H1 (cell line): Measurements from ENCODE around the gene OPN1MW3.
"Not testable (repeated sequence)": the region's sequence is repeated elsewhere in the genome, so short reads cannot be mapped to it uniquely, and the experiment has no call there.

ENCODE experiments used
- RNF2 ChIP-seq: fragments of 200-900, 300-1000 bp; sonication (generic); IDR thresholded peaks from 2 replicates; pipeline ENCODE4 v1.7.1; 2016; ENCODE audit warnings: borderline replicate concordance, low read depth, mild to moderate bottlenecking, antibody characterized with exemption, low read length; ENCODE audit not compliant: poor library complexity, severe bottlenecking; ENCODE audit errors: missing control alignments
- RXRA ChIP-seq: IDR thresholded peaks from 2 replicates; pipeline ENCODE4 v1.6.1; 2011; ENCODE audit warnings: low read depth, mild to moderate bottlenecking, low read length, moderate library complexity; ENCODE audit not compliant: insufficient read depth
- SP2 ChIP-seq: IDR thresholded peaks from 2 replicates; pipeline ENCODE4 v1.6.1; 2012; ENCODE audit warnings: mild to moderate bottlenecking, low read length, inconsistent platforms
- SUZ12 ChIP-seq: fragments of 200-600 bp; sonication (generic); IDR thresholded peaks from 2 replicates; pipeline ENCODE4 v1.6.1; 2012; ENCODE audit warnings: mild to moderate bottlenecking, inconsistent platforms, low read length, moderate library complexity, mixed read lengths

DNA sequence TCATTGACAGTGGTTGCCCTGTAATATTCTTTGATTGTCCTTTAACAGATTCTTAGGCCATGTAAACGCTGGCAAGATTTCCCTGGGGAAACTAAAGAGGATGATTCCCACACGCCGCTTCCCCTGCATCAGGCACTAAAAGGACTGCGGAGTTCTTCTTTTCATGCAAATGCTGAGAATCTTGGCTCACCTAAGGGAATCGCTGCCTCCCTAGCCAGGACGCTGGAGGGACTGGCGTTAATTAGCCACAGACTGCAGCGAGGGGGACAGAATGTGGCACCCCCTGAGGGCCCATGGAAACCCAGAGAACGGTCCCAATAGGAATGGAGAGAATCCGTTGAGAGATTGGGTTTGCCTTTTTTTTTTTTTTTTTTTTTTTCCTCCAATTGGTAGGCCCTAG lies 45.9 kb upstream of the OPN1MW3 start:
- not testable (repeated sequence) for TF ChIP-seq SP2, RXRA, SUZ12, RNF2
